HL-60 (cell line): ENCODE measurements around the gene BCL2.

ENCODE experiments used
- GABPA ChIP-seq: IDR thresholded peaks from 2 replicates; pipeline ENCODE4 v1.6.1; 2012; ENCODE audit warnings: low read depth
- POLR2AphosphoS5 ChIP-seq: IDR thresholded peaks from 2 replicates; pipeline ENCODE4 v1.6.1; 2012; ENCODE audit warnings: low read depth
- SPI1 ChIP-seq: IDR thresholded peaks from 2 replicates; pipeline ENCODE4 v1.6.1; 2012; ENCODE audit warnings: low read depth, mild to moderate bottlenecking, borderline replicate concordance
- TF ChIP-seq, protein P1 (sequence below): IDR thresholded peaks from 2 replicates; pipeline ENCODE4 v1.6.1; 2012; ENCODE audit warnings: low read depth; ENCODE audit not compliant: insufficient replicate concordance
- TF ChIP-seq, protein P2 (sequence below): IDR thresholded peaks from one replicate; pipeline ENCODE4 v1.5.1; 2011; ENCODE audit warnings: low read length, control low read depth, inconsistent platforms; ENCODE audit not compliant: insufficient read depth

DNA sequence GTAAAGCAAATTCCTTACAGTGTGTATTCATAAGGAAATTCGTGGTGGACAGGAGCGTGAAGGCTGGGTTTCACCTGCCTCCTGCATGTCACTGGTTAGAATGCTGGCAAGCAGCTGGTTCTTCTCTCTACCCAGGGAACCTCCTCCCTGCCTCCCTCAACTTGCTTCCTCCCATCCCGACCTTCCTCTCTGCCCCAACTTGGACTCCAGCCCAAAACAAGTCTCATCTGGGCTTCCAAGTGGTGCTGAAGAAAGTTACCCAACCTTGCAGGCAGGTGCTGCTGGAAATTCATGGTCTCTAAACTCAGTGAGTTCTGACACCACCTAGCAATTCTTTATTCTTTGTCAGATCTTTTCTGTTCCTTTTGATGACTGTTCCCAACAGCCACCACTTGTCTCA is 184.5 kb downstream of the BCL2 start:
- TF ChIP-seq GABPA = no peak
- TF ChIP-seq, protein P1, sequence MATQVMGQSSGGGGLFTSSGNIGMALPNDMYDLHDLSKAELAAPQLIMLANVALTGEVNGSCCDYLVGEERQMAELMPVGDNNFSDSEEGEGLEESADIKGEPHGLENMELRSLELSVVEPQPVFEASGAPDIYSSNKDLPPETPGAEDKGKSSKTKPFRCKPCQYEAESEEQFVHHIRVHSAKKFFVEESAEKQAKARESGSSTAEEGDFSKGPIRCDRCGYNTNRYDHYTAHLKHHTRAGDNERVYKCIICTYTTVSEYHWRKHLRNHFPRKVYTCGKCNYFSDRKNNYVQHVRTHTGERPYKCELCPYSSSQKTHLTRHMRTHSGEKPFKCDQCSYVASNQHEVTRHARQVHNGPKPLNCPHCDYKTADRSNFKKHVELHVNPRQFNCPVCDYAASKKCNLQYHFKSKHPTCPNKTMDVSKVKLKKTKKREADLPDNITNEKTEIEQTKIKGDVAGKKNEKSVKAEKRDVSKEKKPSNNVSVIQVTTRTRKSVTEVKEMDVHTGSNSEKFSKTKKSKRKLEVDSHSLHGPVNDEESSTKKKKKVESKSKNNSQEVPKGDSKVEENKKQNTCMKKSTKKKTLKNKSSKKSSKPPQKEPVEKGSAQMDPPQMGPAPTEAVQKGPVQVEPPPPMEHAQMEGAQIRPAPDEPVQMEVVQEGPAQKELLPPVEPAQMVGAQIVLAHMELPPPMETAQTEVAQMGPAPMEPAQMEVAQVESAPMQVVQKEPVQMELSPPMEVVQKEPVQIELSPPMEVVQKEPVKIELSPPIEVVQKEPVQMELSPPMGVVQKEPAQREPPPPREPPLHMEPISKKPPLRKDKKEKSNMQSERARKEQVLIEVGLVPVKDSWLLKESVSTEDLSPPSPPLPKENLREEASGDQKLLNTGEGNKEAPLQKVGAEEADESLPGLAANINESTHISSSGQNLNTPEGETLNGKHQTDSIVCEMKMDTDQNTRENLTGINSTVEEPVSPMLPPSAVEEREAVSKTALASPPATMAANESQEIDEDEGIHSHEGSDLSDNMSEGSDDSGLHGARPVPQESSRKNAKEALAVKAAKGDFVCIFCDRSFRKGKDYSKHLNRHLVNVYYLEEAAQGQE = no peak
- no peak for TF ChIP-seq POLR2AphosphoS5
- TF ChIP-seq, protein P2, sequence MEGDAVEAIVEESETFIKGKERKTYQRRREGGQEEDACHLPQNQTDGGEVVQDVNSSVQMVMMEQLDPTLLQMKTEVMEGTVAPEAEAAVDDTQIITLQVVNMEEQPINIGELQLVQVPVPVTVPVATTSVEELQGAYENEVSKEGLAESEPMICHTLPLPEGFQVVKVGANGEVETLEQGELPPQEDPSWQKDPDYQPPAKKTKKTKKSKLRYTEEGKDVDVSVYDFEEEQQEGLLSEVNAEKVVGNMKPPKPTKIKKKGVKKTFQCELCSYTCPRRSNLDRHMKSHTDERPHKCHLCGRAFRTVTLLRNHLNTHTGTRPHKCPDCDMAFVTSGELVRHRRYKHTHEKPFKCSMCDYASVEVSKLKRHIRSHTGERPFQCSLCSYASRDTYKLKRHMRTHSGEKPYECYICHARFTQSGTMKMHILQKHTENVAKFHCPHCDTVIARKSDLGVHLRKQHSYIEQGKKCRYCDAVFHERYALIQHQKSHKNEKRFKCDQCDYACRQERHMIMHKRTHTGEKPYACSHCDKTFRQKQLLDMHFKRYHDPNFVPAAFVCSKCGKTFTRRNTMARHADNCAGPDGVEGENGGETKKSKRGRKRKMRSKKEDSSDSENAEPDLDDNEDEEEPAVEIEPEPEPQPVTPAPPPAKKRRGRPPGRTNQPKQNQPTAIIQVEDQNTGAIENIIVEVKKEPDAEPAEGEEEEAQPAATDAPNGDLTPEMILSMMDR = no peak
- no peak for TF ChIP-seq SPI1
